NCI-H146 treated with DMSO at 0.1 percent for 48 hours (cell line): ENCODE results near the gene SRSF3.
A peak's percentile ranks its signal among the peaks of the same experiment; 100 is the strongest.
"Not testable (repeated sequence)": the region's sequence is repeated elsewhere in the genome, so short reads cannot be mapped to it uniquely, and the experiment has no call there.

Experiments used
- DNase-seq: peaks from one replicate; lab custom pipeline; 2025; ENCODE audit not compliant: unreplicated experiment; lab: John Stamatoyannopoulos, UW

The SRSF3 gene

GRCh38 chr6:36574679-36575078, 19.5 kb upstream of the SRSF3 start:
- DNase-seq, result no peak

- peak; percentile 57 for DNase-seq
Measured at GRCh38 chr6:36576578-36576977, 17.6 kb upstream of the SRSF3 start.

GRCh38 chr6:36577301-36577700, 16.9 kb upstream of the SRSF3 start:
- no peak for DNase-seq

GRCh38 chr6:36578030-36578429, 16.1 kb upstream of the SRSF3 start:
- DNase-seq, result no peak

- no peak for DNase-seq
Measured at GRCh38 chr6:36578431-36578830, 15.7 kb upstream of the SRSF3 start.

GRCh38 chr6:36580184-36580526, 14.0 kb upstream of the SRSF3 start:
- DNase-seq, result no peak

GRCh38 chr6:36581716-36582115, 12.4 kb upstream of the SRSF3 start:
- no peak for DNase-seq

GRCh38 chr6:36586606-36587005, 7.6 kb upstream of the SRSF3 start:
- DNase-seq, result no peak

GRCh38 chr6:36589025-36589400, 5.1 kb upstream of the SRSF3 start:
- DNase-seq, result not testable (repeated sequence)

- DNase-seq, result no peak
Measured at GRCh38 chr6:36590237-36590636, 3.9 kb upstream of the SRSF3 start.

- DNase-seq, result no peak
Measured at GRCh38 chr6:36592221-36592655, 1.9 kb upstream of the SRSF3 start.

- peak; percentile 70 for DNase-seq
Measured at GRCh38 chr6:36593569-36594028, 563 bp upstream of the SRSF3 start.

- DNase-seq, result peak; percentile 37
Measured at GRCh38 chr6:36594816-36595643, 868 bp downstream of the SRSF3 start.

GRCh38 chr6:36596356-36596755, 2.2 kb downstream of the SRSF3 start:
- DNase-seq, result no peak

- no peak for DNase-seq
Measured at GRCh38 chr6:36597775-36598174, 3.6 kb downstream of the SRSF3 start.

GRCh38 chr6:36598326-36598725, 4.2 kb downstream of the SRSF3 start:
- no peak for DNase-seq

- DNase-seq, result no peak
Measured at GRCh38 chr6:36598739-36599318, 4.7 kb downstream of the SRSF3 start.

GRCh38 chr6:36599791-36600209, 5.6 kb downstream of the SRSF3 start:
- DNase-seq, result no peak

GRCh38 chr6:36600564-36601146, 6.5 kb downstream of the SRSF3 start:
- DNase-seq, result no peak

- not testable (repeated sequence) for DNase-seq
Measured at GRCh38 chr6:36601818-36602217, 7.7 kb downstream of the SRSF3 start.

GRCh38 chr6:36603222-36604089, 9.3 kb downstream of the SRSF3 start:
- no peak for DNase-seq
